T-helper 1 cell (primary cell): ENCODE results near the gene DIAPH3.
"Not testable (repeated sequence)": the region's sequence is repeated elsewhere in the genome, so short reads cannot be mapped to it uniquely, and the experiment has no call there.

Experiments used
- DNase-seq, 5 donors: peaks; one replicate each; pipeline ENCODE4 v3.0.0-alpha.2; 2012 to 2020

DIAPH3 gene

DNA sequence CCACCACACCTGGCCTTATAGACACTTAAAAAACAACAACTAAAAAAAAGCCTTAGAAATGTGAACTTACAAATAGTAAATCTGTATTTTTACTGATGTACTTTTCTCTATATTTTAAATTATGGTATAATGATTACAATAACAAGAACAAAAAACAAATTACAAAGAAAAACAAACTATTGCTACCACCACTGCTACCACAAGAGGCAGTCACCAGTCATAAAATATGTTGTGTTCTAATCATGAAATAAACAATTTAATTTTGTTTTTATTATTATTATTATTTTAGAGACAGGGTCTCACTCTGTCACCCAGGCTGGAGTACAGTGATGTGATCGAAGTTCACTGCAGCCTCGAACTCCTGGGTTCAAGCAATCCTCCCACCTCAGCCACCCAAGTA is 72.2 kb downstream of the DIAPH3 start:
- no peak for DNase-seq

GRCh38 chr13:60090574-60090973 is 73.2 kb downstream of the DIAPH3 start:
- no peak for DNase-seq

GRCh38 chr13:60083780-60084179 is 79.9 kb downstream of the DIAPH3 start:
- not testable (repeated sequence) for DNase-seq

- no peak for DNase-seq
These were observed 82.9 kb downstream of the DIAPH3 start for GRCh38 chr13:60080850-60081249.

DNA sequence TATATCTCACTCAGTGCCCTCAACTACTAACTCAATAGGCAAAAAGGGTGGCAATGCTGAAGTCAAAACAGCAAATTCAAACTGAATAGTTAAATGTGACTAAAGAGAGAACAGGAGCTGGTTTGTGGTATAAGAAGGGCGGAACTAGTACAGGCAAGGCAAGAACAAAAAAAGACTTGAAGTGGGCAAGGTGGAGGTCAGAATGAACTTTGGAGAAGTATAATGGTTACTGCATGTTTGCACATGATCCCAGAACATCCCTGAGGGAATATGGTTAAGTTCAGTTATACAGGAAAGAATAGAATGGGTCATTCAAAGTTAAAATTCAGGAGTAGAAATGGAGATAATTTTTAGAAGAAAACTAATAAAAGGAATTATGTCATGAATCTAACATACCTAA is 85.5 kb downstream of the DIAPH3 start:
- DNase-seq: no peak

GRCh38 chr13:60075850-60076249 is 87.9 kb downstream of the DIAPH3 start:
- DNase-seq: no peak

DNA sequence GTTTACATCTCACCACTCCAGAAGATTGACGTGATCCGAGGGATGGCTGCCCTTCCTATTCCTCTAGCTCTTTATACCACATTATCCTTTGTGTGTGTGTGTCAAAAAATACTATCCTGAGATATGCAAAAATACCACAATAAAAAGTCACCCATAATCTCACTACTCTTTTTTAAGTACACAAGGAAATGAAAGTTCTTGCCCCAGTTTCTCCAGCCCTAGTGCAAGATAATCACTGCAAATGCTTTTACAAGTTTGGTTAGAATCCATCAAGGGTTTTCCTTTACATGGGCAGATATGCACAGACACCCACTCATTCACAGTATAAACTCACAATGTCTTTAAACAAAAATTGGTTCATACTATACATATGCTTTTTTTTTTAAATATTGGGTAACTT is 89.3 kb downstream of the DIAPH3 start:
- DNase-seq: no peak

GRCh38 chr13:60066226-60066625 is 97.5 kb downstream of the DIAPH3 start:
- no peak for DNase-seq

DNA sequence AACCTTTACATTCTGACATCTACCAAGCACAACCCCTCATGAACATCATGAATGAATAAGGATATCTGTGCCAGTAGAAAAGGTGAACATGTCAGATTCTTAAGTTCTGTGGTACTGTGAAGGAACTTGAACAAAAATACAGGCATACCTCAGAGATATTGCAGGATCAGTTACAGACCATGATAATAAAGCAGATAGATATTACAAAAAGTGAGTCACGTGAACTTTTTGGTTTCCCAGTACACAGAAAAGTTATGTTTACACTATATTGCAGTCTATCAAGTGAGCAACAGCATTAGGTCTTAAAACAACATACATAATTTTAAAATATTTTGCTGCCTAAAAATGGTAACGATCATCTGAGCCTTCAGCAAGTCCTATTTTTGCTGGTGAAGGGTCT is 101.2 kb downstream of the DIAPH3 start:
- DNase-seq: no peak

DNA sequence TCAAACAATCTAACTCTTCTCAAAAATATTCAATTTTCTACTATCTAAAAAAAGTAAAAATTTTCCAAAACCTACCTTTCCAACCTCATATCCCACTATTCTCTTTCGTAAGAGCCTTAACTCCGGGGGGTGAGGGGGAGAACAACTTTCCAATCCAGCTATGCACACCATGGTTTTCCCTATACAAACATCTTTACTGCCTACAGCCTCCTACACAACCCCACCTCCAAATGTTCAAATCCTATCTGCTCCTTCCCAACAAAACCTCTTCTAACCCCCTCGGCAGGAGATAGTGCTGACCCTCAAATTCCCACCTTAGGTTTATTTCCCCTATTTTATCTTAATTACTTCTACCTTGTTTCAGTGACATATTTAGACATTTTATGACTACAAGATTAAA is 102.0 kb downstream of the DIAPH3 start:
- DNase-seq: no peak

GRCh38 chr13:60051754-60052285 is 111.9 kb downstream of the DIAPH3 start:
- DNase-seq: no peak

- DNase-seq: not testable (repeated sequence)
These were observed 115.4 kb downstream of the DIAPH3 start for GRCh38 chr13:60048353-60048752.

- DNase-seq: no peak
These were observed 115.8 kb downstream of the DIAPH3 start for GRCh38 chr13:60047918-60048317.

- DNase-seq: no peak
These were observed 119.4 kb downstream of the DIAPH3 start for GRCh38 chr13:60044321-60044720.

DNA sequence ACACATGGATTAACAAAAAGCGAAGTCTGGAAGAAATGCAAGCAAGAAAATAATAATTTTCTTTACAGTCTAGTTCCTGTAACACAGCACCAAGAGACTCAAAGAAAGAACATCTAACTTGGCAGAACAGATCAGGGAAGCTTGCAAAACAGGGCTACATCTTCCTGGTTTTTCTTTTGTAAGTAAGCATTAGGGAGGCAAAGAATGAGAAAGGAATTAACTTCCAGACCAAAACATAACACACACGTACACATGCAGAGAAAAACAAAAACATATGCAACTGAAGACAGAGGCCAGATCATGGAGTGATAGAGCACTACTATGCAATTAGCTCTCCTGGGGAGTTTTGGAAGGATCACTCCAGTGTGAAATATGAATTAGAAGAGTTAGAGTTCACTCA is 120.5 kb downstream of the DIAPH3 start:
- DNase-seq: no peak

- DNase-seq: not testable (repeated sequence)
These were observed 123.1 kb downstream of the DIAPH3 start for GRCh38 chr13:60040668-60041067.

DNA sequence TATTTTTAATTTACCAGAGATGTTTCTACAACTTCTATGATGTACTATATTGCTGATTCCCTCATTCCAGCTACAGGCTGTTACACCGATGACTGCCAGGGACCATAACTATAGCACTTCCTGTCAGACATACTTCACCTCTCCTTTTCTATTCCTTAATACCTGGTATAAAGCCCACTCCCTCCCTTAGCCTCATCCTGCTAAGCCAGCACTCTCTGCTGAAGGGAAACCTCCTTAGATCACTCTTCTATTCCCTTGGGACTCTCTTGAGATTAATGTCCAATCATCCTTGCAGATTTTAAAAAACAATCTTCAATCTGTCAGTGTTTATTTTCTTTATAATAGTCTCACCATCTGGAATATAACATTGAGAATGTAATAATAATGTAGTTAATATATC is 127.9 kb downstream of the DIAPH3 start:
- DNase-seq: no peak

GRCh38 chr13:60032851-60033250 is 130.9 kb downstream of the DIAPH3 start:
- no peak for DNase-seq

- no peak for DNase-seq
These were observed 135.7 kb downstream of the DIAPH3 start for GRCh38 chr13:60028021-60028420.

GRCh38 chr13:60026286-60026685 is 137.4 kb downstream of the DIAPH3 start:
- DNase-seq: no peak

GRCh38 chr13:60020288-60020687 is 143.4 kb downstream of the DIAPH3 start:
- DNase-seq: no peak

GRCh38 chr13:60019119-60019993 is 144.4 kb downstream of the DIAPH3 start:
- peak in 1 of 5 donors; percentile 58 for DNase-seq

- no peak for DNase-seq
These were observed 145.2 kb downstream of the DIAPH3 start for GRCh38 chr13:60018536-60018935.

GRCh38 chr13:60016229-60016628 is 147.5 kb downstream of the DIAPH3 start:
- no peak for DNase-seq

- no peak for DNase-seq
These were observed 150.6 kb downstream of the DIAPH3 start for GRCh38 chr13:60013166-60013565.
